H9 (cell line): Measurements from ENCODE around the gene MAN1B1. TPM values are rescaled to one million over a fixed set of nuclear protein-coding genes. Genes with fewer than 3 reads are reported as not detected.

ENCODE experiments used
- DNase-seq: peaks from one replicate; pipeline ENCODE4 v3.0.0-alpha.2; 2017
- H2AFZ ChIP-seq: one replicate; pipeline ENCODE4 v1.6.1; 2013; ENCODE audit warnings: mild to moderate bottlenecking, low read length, control low read depth, moderate library complexity
- H2AK5ac ChIP-seq: 2 replicates; pipeline ENCODE4 v1.6.1; 2013; ENCODE audit warnings: low read length, control low read depth, mixed read lengths; ENCODE audit not compliant: insufficient read length
- H2BK120ac ChIP-seq: one replicate; pipeline ENCODE4 v1.6.1; 2013; ENCODE audit warnings: low read depth, mild to moderate bottlenecking, low read length, control low read depth, inconsistent platforms; ENCODE audit not compliant: poor library complexity, severe bottlenecking
- H2BK12ac ChIP-seq: 2 replicates; pipeline ENCODE4 v1.6.1; 2013; ENCODE audit warnings: low read length, control low read depth, mixed read lengths, low read depth; ENCODE audit not compliant: insufficient read length
- H2BK15ac ChIP-seq: 2 replicates; pipeline ENCODE4 v1.6.1; 2013; ENCODE audit warnings: low read depth, low read length, control low read depth
- H2BK20ac ChIP-seq: one replicate; pipeline ENCODE4 v1.6.1; 2013; ENCODE audit warnings: low read depth, mild to moderate bottlenecking, low read length, control low read depth, inconsistent platforms; ENCODE audit not compliant: poor library complexity, severe bottlenecking
- H2BK5ac ChIP-seq: 2 replicates; pipeline ENCODE4 v1.6.1; 2013; ENCODE audit warnings: low read length, control low read depth, mixed read lengths; ENCODE audit not compliant: insufficient read length
- H3K14ac ChIP-seq: 2 replicates; pipeline ENCODE4 v1.6.1; 2013; ENCODE audit warnings: low read length, control low read depth; ENCODE audit not compliant: insufficient read depth
- H3K18ac ChIP-seq: 2 replicates; pipeline ENCODE4 v1.6.1; 2013; ENCODE audit warnings: low read depth, mild to moderate bottlenecking, mixed read lengths, low read length, control low read depth; ENCODE audit not compliant: insufficient read length
- H3K23ac ChIP-seq: 2 replicates; pipeline ENCODE4 v1.6.1; 2013; ENCODE audit warnings: low read length, control low read depth, mixed read lengths, low read depth; ENCODE audit not compliant: insufficient read length
- H3K23me2 ChIP-seq: 2 replicates; pipeline ENCODE4 v1.6.1; 2013; ENCODE audit warnings: low read depth, mild to moderate bottlenecking, mixed read lengths, low read length, control low read depth; ENCODE audit not compliant: insufficient read length, poor library complexity, severe bottlenecking
- H3K27ac ChIP-seq: 2 replicates; pipeline ENCODE4 v1.5.1; 2013; ENCODE audit warnings: low read length, control low read depth, mixed read lengths, low read depth; ENCODE audit not compliant: insufficient read length
- H3K27me3 ChIP-seq: 2 replicates; pipeline ENCODE4 v1.6.1; 2013; ENCODE audit warnings: low read length, control low read depth, inconsistent platforms; ENCODE audit not compliant: insufficient read depth
- H3K4ac ChIP-seq: 2 replicates; pipeline ENCODE4 v1.6.1; 2013; ENCODE audit warnings: low read depth, mild to moderate bottlenecking, control low read depth, inconsistent platforms, low read length, moderate library complexity
- H3K4me1 ChIP-seq: 2 replicates; pipeline ENCODE4 v1.6.1; 2013; ENCODE audit warnings: low read length, control low read depth, inconsistent platforms; ENCODE audit not compliant: insufficient read depth
- H3K4me2 ChIP-seq: 2 replicates; pipeline ENCODE4 v1.6.1; 2013; ENCODE audit warnings: low read length, control low read depth, mixed read lengths; ENCODE audit not compliant: insufficient read length, insufficient read depth
- H3K56ac ChIP-seq: 2 replicates; pipeline ENCODE4 v1.6.1; 2013; ENCODE audit warnings: low read depth, mild to moderate bottlenecking, mixed read lengths, low read length, control low read depth; ENCODE audit not compliant: insufficient read length
- H3K79me1 ChIP-seq: 2 replicates; pipeline ENCODE4 v1.6.1; 2013; ENCODE audit warnings: low read depth, mild to moderate bottlenecking, moderate library complexity, low read length, control low read depth, inconsistent platforms; ENCODE audit not compliant: insufficient read depth, poor library complexity, severe bottlenecking
- H3K79me2 ChIP-seq: 2 replicates; pipeline ENCODE4 v1.6.1; 2013; ENCODE audit warnings: low read length, control low read depth, inconsistent platforms; ENCODE audit not compliant: insufficient read depth
- H3K9ac ChIP-seq: 2 replicates; pipeline ENCODE4 v1.6.1; 2013; ENCODE audit warnings: low read length, control low read depth, mixed read lengths; ENCODE audit not compliant: insufficient read length; ENCODE audit errors: extremely low read depth
- H3K9me3 ChIP-seq: one replicate; pipeline ENCODE4 v1.6.1; 2013; ENCODE audit warnings: low read depth, low read length, inconsistent platforms; ENCODE audit not compliant: control insufficient read depth
- H3T11ph ChIP-seq: one replicate; pipeline ENCODE4 v1.6.1; 2013; ENCODE audit warnings: mild to moderate bottlenecking, low read length, control low read depth, inconsistent platforms
- H4K20me1 ChIP-seq: one replicate; pipeline ENCODE4 v1.6.1; 2013; ENCODE audit not compliant: control insufficient read depth, insufficient read length, insufficient read depth
- H4K5ac ChIP-seq: 2 replicates; pipeline ENCODE4 v1.6.1; 2013; ENCODE audit warnings: low read depth, mild to moderate bottlenecking, mixed read lengths, low read length, control low read depth; ENCODE audit not compliant: insufficient read length
- H4K8ac ChIP-seq: replicated peaks from 2 replicates; pipeline ENCODE4 v1.6.1; 2013; ENCODE audit warnings: low read length, control low read depth, mixed read lengths, low read depth; ENCODE audit not compliant: insufficient read length
- H4K91ac ChIP-seq: 2 replicates; pipeline ENCODE4 v1.6.1; 2013; ENCODE audit warnings: low read depth, mild to moderate bottlenecking, moderate library complexity, mixed read lengths, low read length, control low read depth; ENCODE audit not compliant: insufficient read length
- H3K27ac Mint-ChIP-seq, 3 experiments: 2 replicates in 2 of 3; 3 replicates in 1 of 3; pipeline ENCODE4 v1.8.0; 2020 to 2021; ENCODE audit warnings: mixed read lengths in 3 of 3, mild to moderate bottlenecking in 1 of 3, moderate library complexity in 1 of 3
- H3K27me3 Mint-ChIP-seq: 2 replicates; pipeline ENCODE4 v1.8.0; 2021; ENCODE audit warnings: low read depth, mild to moderate bottlenecking, moderate library complexity, mixed read lengths
- H3K36me3 Mint-ChIP-seq, 3 experiments: 2 replicates in 2 of 3; 3 replicates in 1 of 3; pipeline ENCODE4 v1.8.0; 2020 to 2021; ENCODE audit warnings: low read depth in 3 of 3, mixed read lengths in 3 of 3; ENCODE audit not compliant: insufficient read depth in 1 of 3
- H3K4me1 Mint-ChIP-seq, 2 experiments: 2 replicates each; pipeline ENCODE4 v1.8.0; 2020; ENCODE audit warnings: mixed read lengths in 2 of 2
- H3K4me3 Mint-ChIP-seq, 2 experiments: 2 replicates in 1 of 2; 3 replicates in 1 of 2; pipeline ENCODE4 v1.8.0; 2020 to 2021; ENCODE audit warnings: mild to moderate bottlenecking in 2 of 2, mixed read lengths in 2 of 2, moderate library complexity in 1 of 2
- H3K9me3 Mint-ChIP-seq, 2 experiments: 2 replicates in 1 of 2; 3 replicates in 1 of 2; pipeline ENCODE4 v1.8.0; 2020; ENCODE audit warnings: mild to moderate bottlenecking in 2 of 2, mixed read lengths in 2 of 2, moderate library complexity in 1 of 2
- whole genome bisulfite sequencing: extraction: QIAGEN DNeasy Blood & Tissue Kit; methylation state at CpG from one replicate; pipeline ENCODE4 v1.1.7; 2013; ENCODE audit warnings: missing lambda C conversion rate, low lambda C conversion rate, mixed read lengths; ENCODE audit not compliant: insufficient read length; ENCODE audit errors: extremely low coverage; 5-methylcytosine and 5-hydroxymethylcytosine counted together
- total RNA-seq: library from RNA; stranded (reverse); gene quantifications from 2 replicates; pipeline ENCODE4 v1.2.1, GENCODE V29; 2021
- TF ChIP-seq, protein P1 (sequence below): fragments of 200-600 bp; sonication (generic); conservative IDR thresholded peaks from 3 replicates; pipeline ENCODE4 v1.8.0; 2021; ENCODE audit warnings: antibody characterized with exemption, mild to moderate bottlenecking

The MAN1B1 gene
- total RNA-seq, 1 experiment from 2014 or later: 34.9 TPM

DNA sequence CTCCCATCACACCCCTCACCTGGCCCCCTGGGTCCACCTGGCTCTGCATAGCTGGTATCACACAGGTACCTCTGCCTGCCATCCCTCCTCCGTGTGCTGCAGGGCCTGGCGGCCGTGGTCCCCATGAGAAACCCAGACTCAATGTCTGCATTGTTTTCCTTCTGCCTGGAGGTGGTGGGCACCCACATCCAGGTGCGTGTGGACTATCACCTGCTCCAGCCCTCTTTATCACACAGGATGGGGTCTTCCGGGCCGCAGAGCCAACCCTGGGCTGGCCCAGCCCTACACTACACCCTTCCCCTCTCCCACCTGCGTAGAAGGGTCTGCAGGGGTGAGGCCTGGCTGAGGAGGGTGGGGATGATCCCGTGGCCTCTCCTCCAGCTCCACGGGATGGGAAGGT, 47.9 kb upstream of the MAN1B1 start:
- Mint-ChIP-seq H3K9me3 (no peaks in the 10 kb centered on the region), H3K4me1 (no peaks in the 10 kb centered on the region; a peak in 1 of 4 replicates), H3K4me3 (no peak overlapping the region), H3K36me3 (peaks cover 0 to 14% (median 5%) of the 10 kb centered on the region in 3 experiments; a peak in 5 of 7 replicates), H3K27ac (no peak overlapping the region), H3K27me3 (peaks cover 7% of the 10 kb centered on the region)
- H2BK5ac ChIP-seq: no peak overlapping the region
- H3K4ac ChIP-seq: no peak overlapping the region
- H3K18ac ChIP-seq: no peak overlapping the region
- no peaks in the 10 kb centered on the region for H3K4me1 ChIP-seq
- no peak overlapping the region for H3T11ph ChIP-seq
- H4K91ac ChIP-seq: no peak overlapping the region
- H2BK15ac ChIP-seq: no peak overlapping the region
- no peak overlapping the region for H2BK12ac ChIP-seq
- H3K23ac ChIP-seq: no peak overlapping the region
- H2AFZ ChIP-seq: no peak overlapping the region
- H2AK5ac ChIP-seq: no peak overlapping the region
- no peak overlapping the region for H3K27ac ChIP-seq
- H3K79me2 ChIP-seq: no peaks in the 10 kb centered on the region; the same call in 1 of the 2 replicates
- DNase-seq: no peak
- no peaks in the 10 kb centered on the region for H3K27me3 ChIP-seq
- no peaks in the 10 kb centered on the region for H4K20me1 ChIP-seq
- no peak overlapping the region for H4K5ac ChIP-seq
- no peak overlapping the region for H3K9ac ChIP-seq
- WGBS: no CpG with 5 or more reads among the region's 9 CpGs
- H3K23me2 ChIP-seq: no peaks in the 10 kb centered on the region
- H3K79me1 ChIP-seq: no peaks in the 10 kb centered on the region
- H3K9me3 ChIP-seq: no peaks in the 10 kb centered on the region
- no peak overlapping the region for H3K14ac ChIP-seq
- no peak overlapping the region for H2BK20ac ChIP-seq
- H3K4me2 ChIP-seq: no peak overlapping the region
- H3K56ac ChIP-seq: no peak overlapping the region
- no peak overlapping the region for H4K8ac ChIP-seq
- no peak overlapping the region for H2BK120ac ChIP-seq
- TF ChIP-seq, protein P1, sequence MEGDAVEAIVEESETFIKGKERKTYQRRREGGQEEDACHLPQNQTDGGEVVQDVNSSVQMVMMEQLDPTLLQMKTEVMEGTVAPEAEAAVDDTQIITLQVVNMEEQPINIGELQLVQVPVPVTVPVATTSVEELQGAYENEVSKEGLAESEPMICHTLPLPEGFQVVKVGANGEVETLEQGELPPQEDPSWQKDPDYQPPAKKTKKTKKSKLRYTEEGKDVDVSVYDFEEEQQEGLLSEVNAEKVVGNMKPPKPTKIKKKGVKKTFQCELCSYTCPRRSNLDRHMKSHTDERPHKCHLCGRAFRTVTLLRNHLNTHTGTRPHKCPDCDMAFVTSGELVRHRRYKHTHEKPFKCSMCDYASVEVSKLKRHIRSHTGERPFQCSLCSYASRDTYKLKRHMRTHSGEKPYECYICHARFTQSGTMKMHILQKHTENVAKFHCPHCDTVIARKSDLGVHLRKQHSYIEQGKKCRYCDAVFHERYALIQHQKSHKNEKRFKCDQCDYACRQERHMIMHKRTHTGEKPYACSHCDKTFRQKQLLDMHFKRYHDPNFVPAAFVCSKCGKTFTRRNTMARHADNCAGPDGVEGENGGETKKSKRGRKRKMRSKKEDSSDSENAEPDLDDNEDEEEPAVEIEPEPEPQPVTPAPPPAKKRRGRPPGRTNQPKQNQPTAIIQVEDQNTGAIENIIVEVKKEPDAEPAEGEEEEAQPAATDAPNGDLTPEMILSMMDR: no peak
